HUES48 (cell line): ENCODE measurements around the gene PLXDC1.
A peak's percentile ranks its signal among the peaks of the same experiment; 100 is the strongest.

Experiments used
- H3K27ac ChIP-seq: one replicate; pipeline ENCODE4 v1.7.0; 2013; ENCODE audit warnings: low read depth, low read length, inconsistent platforms
- H3K27me3 ChIP-seq: 2 replicates; pipeline ENCODE4 v1.6.1; 2013; ENCODE audit warnings: mild to moderate bottlenecking, low read length; ENCODE audit not compliant: control insufficient read depth, insufficient read depth
- H3K36me3 ChIP-seq: 2 replicates; pipeline ENCODE4 v1.6.1; 2013; ENCODE audit warnings: low read length; ENCODE audit not compliant: control insufficient read depth, insufficient read depth
- H3K4me1 ChIP-seq: 2 replicates; pipeline ENCODE4 v1.6.1; 2013; ENCODE audit warnings: mild to moderate bottlenecking, low read length; ENCODE audit not compliant: control insufficient read depth, insufficient read depth
- H3K4me3 ChIP-seq: 2 replicates; pipeline ENCODE4 v1.5.1; 2013; ENCODE audit warnings: mild to moderate bottlenecking, low read depth, low read length
- H3K9ac ChIP-seq: 2 replicates; pipeline ENCODE4 v1.6.1; 2013; ENCODE audit warnings: mild to moderate bottlenecking, low read depth, low read length, moderate library complexity
- H3K9me3 ChIP-seq: 2 replicates; pipeline ENCODE4 v1.6.1; 2013; ENCODE audit warnings: low read length; ENCODE audit not compliant: control insufficient read depth, insufficient read depth

PLXDC1 gene

DNA sequence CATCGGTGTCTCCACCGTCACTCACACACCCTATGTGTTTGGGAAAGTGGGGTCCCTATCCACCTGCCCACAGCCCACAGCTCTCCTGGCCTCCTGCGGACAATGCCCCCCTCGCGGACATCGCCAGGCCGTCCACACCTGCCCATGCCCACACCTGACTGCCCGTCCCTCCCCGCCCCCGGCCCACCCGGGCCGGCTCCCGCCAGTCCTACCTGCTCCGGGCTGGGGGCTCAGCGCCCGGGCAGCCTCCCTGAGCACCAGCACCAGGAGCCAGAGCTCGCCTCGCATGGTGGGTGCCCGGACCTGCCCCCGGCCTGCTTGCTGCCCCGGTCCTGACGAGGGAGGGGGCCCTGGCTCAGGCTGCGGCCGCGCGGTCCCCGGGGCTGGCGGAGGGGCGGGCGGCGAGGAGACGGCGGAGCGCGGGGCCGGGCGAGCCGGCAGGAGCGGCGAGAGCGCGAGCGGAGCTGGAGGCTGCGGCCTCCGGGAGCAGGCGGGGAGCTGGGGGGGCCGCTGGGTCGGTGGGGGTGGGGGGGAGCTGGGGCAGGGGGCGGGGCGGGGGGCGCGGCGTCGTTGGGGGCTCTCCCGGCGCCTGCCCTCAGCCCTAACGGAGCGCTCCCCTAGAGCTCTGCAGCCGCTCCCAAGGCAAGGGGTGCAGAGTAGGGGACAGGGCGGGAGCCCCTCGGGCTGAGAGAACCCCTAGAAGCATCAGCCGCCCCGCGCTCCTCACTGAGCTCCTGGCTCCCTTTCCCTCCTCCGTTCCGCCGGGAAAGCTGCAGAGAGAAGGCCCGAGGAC, at the start of gene PLXDC1:
Gene PLXDC1 (minus strand): TSS at position 488 of the 793 bp plus-strand sequence. CDS start 200 bp downstream, at position 288.
- peaks cover 3% of the 10 kb centered on the region; the same call in 1 of the 2 replicates for H3K4me1 ChIP-seq
- no peaks in the 10 kb centered on the region for H3K9me3 ChIP-seq
- no peaks in the 10 kb centered on the region for H3K36me3 ChIP-seq
- no peak within 1 kb of the TSS for H3K9ac ChIP-seq
- H3K27ac ChIP-seq, result no peak within 1 kb of the TSS
- peaks cover 36% of the 10 kb centered on the region for H3K27me3 ChIP-seq
- peak within 1 kb of the TSS; percentile 98 for H3K4me3 ChIP-seq

DNA sequence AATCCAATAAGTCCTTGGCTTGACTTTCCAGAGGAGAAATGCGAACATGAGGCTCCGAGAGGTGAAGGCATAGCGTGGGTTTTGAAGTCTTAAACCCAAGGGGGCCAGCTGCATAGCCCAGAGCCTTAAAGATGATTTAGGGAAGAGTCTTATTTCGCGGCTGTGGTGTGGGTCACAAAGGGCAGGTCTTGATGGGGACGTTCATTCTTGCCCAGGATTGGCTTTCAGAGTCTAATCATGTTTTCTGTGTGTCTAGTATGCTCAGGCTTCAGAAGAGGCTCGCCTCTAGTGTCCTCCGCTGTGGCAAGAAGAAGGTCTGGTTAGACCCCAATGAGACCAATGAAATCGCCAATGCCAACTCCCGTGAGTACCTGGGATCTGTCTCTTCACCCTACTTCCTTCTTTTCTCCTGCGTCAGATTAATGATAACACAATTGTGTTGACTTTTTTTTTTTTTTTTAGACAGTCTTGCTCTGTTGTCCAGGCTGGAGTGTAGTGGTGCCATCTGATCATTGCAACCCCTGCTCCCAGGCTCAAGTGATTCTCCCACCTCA, 49.6 kb upstream of the PLXDC1 start:
- H3K4me1 ChIP-seq, result peaks cover 16% of the 10 kb centered on the region

GRCh38 chr17:39200070-39200879, 48.8 kb upstream of the PLXDC1 start, which contains the start of gene RPL19:
RPL19 (plus strand) TSS chr17:39200283; CDS start chr17:39200345, 62 bp downstream.
- peaks cover 23% of the 10 kb centered on the region for H3K4me1 ChIP-seq
- H3K36me3 ChIP-seq, result peaks cover 45% of the 10 kb centered on the region
- peak within 1 kb of the TSS; percentile 95 for H3K27ac ChIP-seq
- peak within 1 kb of the TSS; percentile 92 for H3K4me3 ChIP-seq
- H3K9me3 ChIP-seq, result no peaks in the 10 kb centered on the region
- peak within 1 kb of the TSS; percentile 100 for H3K9ac ChIP-seq
- no peaks in the 10 kb centered on the region for H3K27me3 ChIP-seq

More for the DNA sequence above, 49.6 kb upstream of the PLXDC1 start:
- peak overlapping the region; percentile 100 for H3K9ac ChIP-seq
- peaks cover 45% of the 10 kb centered on the region for H3K36me3 ChIP-seq
- no peaks in the 10 kb centered on the region for H3K9me3 ChIP-seq
- peak overlapping the region; percentile 95 for H3K27ac ChIP-seq
- peak overlapping the region; percentile 92 for H3K4me3 ChIP-seq
- H3K27me3 ChIP-seq, result no peaks in the 10 kb centered on the region

GRCh38 chr17:39199820-39200069, 48.3 kb upstream of the PLXDC1 start:
- Histone ChIP-seq H3K9me3 (no peaks in the 10 kb centered on the region), H3K4me3 (peak overlapping the region; percentile 92), H3K4me1 (peaks cover 28% of the 10 kb centered on the region), H3K27me3 (no peaks in the 10 kb centered on the region), H3K36me3 (peaks cover 39% of the 10 kb centered on the region), H3K9ac (peak overlapping the region; percentile 100), H3K27ac (peak overlapping the region; percentile 95)

DNA sequence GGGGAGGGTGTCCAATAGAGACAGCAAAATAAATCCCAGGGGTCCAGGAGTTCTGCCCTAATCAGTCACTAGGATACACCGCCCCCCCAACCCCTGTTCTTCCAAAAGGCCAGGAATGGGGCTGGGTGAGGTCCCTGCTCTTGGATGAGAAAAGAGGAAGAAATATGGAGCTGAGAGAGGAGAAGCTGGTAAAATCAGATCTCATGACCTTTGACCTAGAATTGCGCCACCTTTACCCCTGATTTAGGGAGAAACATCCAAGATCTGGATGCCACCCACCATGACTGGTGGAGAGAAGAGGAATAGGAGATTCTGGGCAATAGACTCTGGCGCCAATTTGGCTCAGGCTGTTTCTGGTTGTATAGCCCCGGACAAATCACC, 46.7 kb upstream of the PLXDC1 start:
- Histone ChIP-seq H3K27ac (peak overlapping the region; percentile 78), H3K36me3 (peaks cover 35% of the 10 kb centered on the region), H3K4me3 (peak overlapping the region; percentile 81)

GRCh38 chr17:39197380-39198185, 46.1 kb upstream of the PLXDC1 start, which contains the start of gene CACNB1:
CACNB1 (minus strand) TSS chr17:39197669; CDS start chr17:39197495, 174 bp downstream.
- H3K36me3 ChIP-seq, result peaks cover 35% of the 10 kb centered on the region
- H3K9me3 ChIP-seq, result no peaks in the 10 kb centered on the region
- H3K27ac ChIP-seq, result peak within 1 kb of the TSS; percentile 78
- peaks cover 30% of the 10 kb centered on the region for H3K4me1 ChIP-seq
- H3K9ac ChIP-seq, result no peak within 1 kb of the TSS; the same call in 1 of the 2 replicates
- peak within 1 kb of the TSS; percentile 81 for H3K4me3 ChIP-seq
- no peaks in the 10 kb centered on the region for H3K27me3 ChIP-seq

More for the DNA sequence above, 46.7 kb upstream of the PLXDC1 start:
- H3K9me3 ChIP-seq, result no peaks in the 10 kb centered on the region
- no peak overlapping the region; the same call in 1 of the 2 replicates for H3K9ac ChIP-seq
- H3K4me1 ChIP-seq, result peaks cover 30% of the 10 kb centered on the region
- no peaks in the 10 kb centered on the region for H3K27me3 ChIP-seq

DNA sequence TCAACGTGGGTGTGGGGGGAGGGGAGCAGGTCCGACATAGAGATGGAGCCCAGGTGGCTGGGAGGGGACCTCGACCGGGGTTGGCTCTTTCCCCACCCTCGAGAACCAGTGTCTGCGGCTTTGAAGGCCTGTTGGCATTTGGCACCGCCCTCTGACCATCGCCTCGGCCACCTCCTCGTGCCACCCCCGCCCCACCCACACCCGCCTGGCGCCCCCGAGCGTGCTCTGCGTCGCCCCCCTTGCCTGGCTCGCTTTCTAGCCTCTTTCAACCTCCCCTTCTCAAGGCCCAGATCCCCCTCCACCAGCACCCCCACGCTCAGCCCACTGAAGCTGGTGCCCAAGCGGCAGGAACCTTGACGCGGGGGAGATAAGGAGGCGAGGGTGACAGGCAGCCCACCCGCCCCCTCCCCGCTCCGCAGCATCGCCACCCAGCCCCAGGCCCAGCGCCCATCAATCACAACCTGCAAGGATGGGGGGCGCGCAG, 45.4 kb upstream of the PLXDC1 start:
- peaks cover 30% of the 10 kb centered on the region for H3K4me1 ChIP-seq
- H3K36me3 ChIP-seq, result peaks cover 35% of the 10 kb centered on the region
- H3K9ac ChIP-seq, result no peak overlapping the region
- no peaks in the 10 kb centered on the region for H3K27me3 ChIP-seq
- peak overlapping the region; percentile 81 for H3K4me3 ChIP-seq
- H3K27ac ChIP-seq, result no peak overlapping the region
- no peaks in the 10 kb centered on the region for H3K9me3 ChIP-seq

DNA sequence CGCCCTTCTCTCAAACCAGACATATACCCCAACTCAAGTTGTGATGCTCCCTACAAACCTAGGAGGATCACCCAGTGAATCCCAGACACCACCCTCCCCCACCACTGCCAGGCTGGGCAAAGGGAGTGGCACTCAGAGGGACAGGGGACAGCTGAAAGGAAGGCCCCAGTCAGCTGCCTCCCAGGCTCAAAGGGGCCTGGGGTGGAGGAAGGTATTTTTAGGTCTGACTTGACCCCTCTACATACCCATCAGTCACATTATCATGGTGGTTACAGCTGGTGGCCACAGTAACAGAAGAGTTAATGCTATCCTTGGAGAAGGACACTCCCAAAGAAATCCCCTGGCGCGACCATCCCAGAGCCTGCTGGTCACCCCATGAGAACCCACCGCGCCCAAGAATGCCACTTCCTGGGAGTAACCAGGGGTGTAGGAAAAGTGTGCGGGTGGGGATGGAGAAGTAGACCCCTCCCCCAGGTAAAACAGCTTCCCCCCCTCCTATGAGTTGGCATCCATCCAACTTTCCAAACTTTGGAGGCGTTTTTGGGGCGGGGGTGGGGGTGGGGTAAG, 44.9 kb upstream of the PLXDC1 start:
- Histone ChIP-seq H3K9me3 (no peaks in the 10 kb centered on the region), H3K4me1 (peaks cover 30% of the 10 kb centered on the region), H3K36me3 (peaks cover 35% of the 10 kb centered on the region), H3K9ac (no peak overlapping the region), H3K27ac (no peak overlapping the region), H3K4me3 (peak overlapping the region; percentile 81), H3K27me3 (no peaks in the 10 kb centered on the region)

- peaks cover 34% of the 10 kb centered on the region for H3K36me3 ChIP-seq
- H3K9ac ChIP-seq, result no peak overlapping the region
- peak overlapping the region; percentile 81; the same call in 1 of the 2 replicates for H3K4me3 ChIP-seq
- no peaks in the 10 kb centered on the region for H3K9me3 ChIP-seq
- peaks cover 25% of the 10 kb centered on the region for H3K4me1 ChIP-seq
- H3K27ac ChIP-seq, result no peak overlapping the region
- H3K27me3 ChIP-seq, result no peaks in the 10 kb centered on the region
Measured at GRCh38 chr17:39195568-39196160, 44.2 kb upstream of the PLXDC1 start.
